ENCODE data around the gene PGRMC2.

The PGRMC2 gene, protein sequence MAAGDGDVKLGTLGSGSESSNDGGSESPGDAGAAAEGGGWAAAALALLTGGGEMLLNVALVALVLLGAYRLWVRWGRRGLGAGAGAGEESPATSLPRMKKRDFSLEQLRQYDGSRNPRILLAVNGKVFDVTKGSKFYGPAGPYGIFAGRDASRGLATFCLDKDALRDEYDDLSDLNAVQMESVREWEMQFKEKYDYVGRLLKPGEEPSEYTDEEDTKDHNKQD

DNA sequence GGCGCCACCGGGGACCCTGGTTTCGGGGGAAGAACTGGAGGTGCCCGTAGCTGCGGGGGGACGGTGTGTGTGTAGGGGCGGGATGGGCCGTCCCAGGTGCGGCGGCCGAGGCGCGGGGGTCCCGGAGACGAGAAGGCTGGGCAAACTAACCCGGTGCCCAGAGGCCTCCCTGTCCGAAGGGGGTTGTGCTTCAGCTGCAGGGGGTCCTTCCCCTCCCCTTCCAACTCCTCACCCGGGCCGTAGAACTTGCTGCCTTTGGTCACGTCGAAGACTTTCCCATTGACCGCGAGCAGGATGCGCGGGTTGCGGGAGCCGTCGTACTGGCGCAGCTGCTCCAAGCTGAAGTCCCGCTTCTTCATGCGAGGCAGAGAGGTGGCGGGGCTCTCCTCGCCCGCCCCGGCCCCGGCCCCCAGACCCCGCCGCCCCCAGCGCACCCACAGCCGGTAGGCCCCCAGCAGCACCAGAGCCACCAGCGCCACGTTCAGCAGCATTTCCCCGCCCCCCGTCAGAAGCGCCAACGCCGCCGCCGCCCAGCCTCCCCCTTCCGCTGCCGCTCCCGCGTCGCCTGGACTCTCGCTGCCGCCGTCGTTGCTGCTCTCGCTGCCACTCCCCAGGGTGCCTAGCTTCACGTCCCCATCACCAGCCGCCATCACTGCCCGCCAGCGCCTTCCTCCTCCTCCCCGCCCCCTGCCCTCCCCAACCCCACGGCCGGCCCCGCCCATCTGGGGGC is at the start of gene PGRMC2:
Gene PGRMC2, minus strand, starts transcription at position 673 of the 730 bp plus-strand sequence. Its CDS starts 23 bp downstream, at position 650.
- no peak for DNase-seq

DNA sequence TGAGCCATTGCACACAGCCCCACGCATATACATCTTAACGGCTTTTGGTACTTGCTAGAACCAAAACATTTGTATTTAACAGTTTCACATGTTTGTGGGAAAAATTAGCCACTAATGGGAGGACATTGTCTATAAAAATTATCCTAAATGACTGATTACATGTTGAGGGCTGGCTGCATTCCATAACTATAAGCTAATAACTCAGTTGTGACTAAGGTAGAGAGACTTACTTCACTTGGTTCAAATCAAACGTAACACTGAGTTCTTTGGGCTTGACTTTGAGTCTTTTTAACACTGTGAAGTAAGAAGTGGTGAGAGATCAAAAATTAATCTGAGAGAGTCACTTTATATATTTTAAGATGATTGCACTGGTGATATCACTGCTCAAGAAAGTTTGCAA is 47.9 kb upstream of the PGRMC2 start:
- DNase-seq = no peak

DNA sequence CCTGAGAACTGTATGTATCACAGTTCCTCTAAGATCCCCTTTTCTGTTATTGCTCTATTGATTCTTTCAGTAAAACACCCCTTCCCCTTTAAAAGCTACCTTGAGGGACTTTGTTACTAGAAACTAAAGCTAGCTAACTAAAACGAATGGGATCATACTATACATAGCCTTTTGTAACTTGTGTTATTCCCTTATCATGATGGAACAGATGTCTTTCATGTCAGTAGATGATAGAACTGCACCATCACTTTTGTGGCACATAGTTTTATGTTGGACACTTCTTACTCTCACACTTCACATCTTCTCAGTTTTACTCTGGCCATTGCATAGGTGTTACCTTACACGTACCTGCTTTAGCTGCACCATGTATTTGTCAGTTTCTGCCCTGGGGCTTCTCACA is 46.6 kb upstream of the PGRMC2 start:
- no peak for DNase-seq

DNA sequence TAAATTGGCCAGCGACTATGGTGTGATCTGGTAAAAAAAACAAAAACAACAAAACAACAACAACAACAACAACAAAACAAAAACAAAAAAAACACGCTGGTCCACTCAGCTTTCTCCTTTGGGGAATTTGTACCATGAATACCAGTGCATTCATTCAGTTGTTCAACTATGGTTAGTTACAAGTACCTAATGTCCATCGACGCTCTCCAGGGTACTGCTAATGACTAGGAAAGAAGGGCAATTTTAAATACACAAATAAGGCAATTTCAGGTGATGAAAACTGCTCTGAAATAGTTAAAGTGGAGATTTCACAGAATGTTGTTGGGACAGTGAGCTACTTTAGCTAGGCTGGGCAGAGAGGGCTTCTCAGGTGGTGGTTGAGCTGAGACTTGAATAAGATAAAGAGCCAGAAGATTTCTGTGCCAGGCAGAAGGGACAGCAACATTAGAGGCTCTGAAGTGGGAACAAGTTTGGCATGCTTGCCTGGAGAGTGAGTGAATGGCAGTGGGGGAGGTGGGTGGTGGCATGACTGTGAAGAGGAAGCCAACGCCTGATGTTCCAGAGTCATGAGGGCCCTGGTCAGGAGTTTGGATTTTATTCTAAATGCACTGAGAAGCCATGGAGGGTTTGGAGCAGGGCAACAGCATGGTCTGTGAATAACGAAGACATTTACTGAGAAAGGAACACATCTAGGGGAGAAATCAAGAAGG is 45.9 kb upstream of the PGRMC2 start:
- no peak for DNase-seq

DNA sequence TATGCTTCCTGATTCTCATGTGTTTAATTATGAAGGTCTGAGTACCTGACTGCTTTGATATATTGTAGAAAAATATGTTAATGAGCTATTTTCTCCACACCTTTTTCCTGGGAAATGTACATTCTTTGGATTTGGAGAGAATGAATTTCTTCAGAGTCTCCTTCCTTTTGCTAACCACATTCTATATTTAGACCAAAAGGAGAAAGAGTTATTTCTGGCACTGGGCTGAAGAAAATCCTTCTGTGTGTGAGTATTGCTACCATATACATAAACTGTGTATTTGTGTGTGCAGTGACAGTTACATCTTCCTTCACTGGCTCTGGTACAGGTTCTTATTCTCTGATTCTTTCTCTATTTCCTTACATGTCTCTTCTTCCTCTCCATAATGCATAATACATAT is 44.5 kb upstream of the PGRMC2 start:
- DNase-seq = no peak

DNA sequence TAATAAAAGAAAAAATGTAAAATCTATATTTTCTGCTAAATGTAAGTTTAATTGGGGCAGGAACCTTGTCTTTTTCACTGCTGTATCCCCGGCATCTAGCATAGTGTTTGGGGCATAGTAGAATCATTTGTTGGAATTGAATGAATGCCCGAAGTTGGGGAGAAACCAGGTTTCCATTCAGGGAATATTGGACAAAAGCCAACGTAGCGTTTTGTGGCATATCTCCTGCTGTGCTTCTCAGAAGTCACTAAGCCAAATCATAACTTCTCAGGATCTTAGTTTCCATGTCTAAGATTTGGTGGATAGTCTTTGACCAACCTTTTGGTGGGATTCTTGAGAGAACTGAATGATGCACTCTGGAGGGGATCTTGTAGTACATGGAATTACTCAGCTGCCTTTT is 42.0 kb upstream of the PGRMC2 start:
- DNase-seq = no peak

DNA sequence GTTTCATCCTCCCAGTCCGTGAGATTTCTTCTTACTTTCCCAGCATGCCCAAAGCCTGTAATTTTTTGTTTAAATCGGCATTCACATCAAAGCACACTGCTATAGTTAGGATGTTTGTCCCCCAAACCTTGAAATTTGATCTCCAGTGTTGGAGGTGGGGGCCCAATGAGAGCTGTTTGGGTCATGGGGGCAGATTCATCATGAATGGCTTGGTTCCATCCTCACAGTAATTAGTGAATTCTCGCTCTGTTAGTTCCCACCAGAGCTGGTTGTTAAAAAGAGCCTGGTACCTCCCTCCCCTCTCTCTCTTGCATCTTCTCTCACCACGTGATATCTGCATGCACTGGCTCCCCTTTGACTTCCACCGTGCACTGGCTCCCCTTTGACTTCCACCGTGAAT is 40.5 kb upstream of the PGRMC2 start:
- DNase-seq = no peak

DNA sequence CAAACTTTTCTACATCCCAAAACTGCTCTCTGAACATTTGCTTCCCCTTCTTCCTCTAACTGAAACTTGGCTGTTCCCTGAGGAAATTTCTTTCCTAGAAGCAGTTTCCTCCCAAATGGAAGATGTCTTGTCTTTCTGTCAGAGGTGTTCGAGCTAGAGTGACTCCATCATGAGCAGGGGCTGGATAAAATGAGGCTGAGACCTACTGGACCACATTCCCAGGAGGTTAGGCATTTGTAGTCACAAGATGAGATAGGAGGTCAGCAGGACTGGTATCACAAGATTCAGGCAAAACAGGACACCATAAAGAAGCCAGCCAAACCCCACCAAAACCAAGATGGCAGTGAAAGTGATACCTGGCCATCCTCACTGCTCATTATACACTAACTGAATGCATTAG is 35.8 kb upstream of the PGRMC2 start:
- no peak for DNase-seq

DNA sequence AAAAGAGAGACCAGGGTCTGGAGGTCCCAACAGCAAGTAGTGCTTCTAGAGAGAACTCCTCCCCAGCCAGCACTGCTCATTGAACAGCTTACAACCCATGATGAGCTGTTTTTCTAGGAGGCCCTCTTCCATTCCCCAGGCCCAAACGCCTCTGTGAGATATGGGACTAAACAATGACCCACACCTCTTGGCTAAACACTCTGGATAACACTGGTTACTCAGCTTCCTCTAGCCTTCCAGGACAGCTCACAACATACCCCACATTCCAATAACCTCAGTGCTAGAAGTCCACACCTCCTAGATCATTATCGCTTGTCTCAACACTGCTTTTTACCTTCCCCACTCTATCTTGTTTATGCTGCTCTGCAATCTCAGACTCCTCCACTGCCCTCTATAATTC is 35.4 kb upstream of the PGRMC2 start:
- DNase-seq = no peak

DNA sequence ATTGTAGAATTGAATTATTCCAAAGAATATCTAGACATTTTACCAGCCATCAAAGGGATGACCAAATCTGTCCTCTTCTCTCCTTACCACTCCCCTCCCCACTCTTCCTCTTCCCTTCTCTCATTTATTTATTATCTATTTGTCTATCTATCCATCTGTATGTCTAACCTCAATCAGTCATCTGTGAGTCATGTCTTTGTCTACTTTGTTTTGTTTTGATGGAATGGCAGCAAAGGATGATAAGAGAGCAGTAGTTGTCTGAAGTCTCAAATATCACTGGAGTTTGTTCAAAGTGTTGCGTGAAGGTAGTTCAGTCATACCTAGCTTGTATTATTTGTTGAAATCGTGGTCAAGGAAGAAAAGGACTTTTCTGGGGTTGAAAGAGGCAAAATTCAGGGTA is 34.7 kb upstream of the PGRMC2 start:
- DNase-seq = no peak

DNA sequence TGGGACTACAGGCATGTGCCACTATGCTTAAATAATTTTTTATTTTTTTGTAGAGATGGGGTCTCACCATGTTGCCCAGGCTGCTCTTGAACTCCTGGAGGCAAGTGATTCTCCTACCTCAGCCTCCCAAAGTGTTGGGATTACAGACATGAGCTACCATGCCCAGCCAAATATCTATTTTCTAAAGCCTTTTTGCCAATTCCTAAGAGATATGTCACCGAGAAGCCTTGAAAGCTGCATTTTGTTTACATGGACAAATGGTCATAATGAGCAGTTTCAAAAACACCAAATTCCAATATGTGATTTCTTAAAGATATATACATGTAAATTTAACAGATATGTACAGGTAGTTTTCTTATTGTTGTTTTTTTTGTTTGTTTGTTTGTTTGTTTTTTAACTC is 33.0 kb upstream of the PGRMC2 start:
- no peak for DNase-seq

DNA sequence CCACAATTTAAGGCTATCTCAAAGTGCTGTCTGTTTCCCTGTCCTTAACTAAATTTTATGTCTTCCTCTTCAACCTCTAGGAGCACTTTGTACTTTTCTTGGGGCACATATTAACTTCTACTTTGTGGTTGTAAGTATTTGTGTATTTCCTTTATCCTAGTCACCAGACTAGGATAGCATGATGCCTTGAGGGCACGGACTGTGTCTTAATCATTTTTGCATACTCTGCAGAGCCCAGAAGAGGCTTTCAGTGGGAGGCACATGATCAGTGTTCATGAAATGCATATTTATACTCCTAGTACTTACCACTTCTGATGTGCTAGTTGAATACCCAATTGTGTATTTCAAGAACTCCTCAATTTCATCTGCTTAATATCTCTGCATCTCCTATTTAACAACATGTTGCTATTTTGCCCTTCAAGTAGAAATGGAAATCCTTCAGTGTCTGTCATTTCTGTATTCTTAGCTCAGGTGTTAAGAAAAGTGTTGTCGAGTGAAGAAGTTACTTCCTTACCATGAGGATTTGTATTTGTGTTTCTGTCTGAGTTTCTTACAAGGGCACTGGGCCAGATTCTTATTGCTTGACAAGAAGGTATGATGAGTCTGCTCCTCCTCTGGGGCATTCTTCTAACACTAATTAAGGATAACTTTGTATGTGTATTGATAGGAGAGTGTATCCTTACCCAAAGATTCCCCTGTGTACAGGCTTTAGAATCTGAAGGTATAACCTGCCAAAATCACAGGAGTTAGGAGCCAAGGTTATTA is 28.3 kb upstream of the PGRMC2 start:
- DNase-seq = no peak

DNA sequence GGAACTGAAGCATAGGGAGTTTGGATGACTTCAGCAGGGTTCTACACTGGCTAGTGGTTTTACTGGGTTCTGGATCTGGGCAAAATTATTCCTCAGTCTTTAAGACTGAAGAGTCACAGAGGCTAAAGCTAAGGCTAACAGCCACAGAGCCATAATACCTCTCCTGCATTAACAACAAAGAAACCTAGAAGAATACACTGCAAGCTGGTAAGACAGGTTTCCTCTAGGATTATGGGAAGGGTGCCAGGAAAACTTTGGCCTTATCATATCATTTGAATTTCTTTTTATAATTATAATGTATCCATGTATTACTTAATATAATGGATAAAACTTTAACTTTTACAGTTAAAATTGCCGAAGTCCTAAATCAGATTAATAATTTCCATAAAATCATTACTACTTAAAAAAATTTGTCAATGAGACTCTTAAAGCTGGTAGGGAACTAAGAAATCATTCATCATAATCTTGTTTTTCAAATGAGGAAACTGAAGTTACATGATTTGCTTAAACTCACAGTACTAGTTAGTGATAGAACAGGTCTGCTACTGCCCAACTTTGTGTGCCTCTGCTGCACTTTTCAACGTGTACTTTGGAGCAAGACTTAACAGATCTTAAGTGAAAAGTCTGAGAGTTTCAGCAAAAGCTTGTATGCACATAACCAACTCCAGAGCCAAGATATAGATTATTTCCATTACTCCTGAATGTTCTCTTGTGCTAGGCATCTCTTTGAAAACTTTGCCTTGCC is 24.2 kb upstream of the PGRMC2 start:
- no peak for DNase-seq

DNA sequence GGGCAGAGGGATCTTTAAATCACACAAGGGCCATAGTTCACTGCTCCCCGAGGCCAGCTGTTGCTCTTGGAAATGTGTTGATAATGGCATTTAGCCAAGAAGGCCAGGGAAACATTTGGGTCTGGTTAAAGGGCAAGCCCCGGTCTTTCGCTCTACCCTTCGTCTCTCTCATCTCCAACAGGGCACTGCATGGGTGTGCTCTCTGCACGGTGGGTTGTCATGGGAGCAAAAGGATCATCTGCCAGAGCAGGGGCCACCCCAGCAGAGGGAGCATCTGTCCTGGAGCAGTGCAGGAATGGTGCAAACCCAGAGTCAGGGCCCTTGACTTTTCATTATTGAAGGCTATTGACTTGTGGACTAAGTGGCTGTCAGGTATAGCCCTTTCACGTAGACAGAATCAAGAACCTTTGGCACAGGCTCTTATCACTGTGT is 22.7 kb upstream of the PGRMC2 start:
- no peak for DNase-seq

DNA sequence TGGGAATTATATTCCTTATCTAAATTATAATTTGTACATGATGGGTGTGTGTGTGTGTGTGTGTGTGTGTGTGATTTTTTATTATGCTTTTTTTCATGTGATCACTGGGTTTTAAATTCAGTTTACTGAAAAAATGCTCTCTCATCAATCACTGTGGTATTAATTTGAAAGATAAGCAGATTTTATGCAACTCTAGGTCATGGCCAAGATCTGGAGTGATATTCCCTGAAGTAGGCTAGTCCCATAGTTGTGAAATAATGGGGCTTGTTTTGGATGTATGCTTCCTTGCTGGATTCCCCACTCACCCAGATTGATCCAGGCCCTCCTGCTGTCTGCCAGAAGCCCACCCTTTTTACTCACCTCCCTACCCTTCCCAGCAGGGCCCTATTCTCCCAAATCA is 22.0 kb upstream of the PGRMC2 start:
- DNase-seq = no peak

DNA sequence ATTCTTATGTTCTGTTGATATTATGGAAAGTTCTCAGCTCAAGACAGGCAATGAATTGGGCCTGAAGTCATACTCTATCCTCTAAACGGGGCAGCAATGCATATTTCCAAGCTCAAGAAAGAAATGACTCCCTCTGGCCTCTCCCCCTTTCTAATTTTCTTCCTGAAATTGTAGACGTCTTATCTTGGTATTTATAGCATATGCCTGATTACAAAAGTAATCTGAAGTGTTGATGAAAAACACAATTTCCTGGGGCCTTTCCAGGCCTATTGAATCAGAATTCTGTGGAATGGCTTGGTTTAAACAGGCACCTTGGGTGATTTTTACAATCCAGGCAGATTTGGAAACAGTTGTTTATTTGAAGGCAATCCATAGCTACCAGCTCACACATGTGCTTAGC is 21.4 kb upstream of the PGRMC2 start:
- DNase-seq = no peak

DNA sequence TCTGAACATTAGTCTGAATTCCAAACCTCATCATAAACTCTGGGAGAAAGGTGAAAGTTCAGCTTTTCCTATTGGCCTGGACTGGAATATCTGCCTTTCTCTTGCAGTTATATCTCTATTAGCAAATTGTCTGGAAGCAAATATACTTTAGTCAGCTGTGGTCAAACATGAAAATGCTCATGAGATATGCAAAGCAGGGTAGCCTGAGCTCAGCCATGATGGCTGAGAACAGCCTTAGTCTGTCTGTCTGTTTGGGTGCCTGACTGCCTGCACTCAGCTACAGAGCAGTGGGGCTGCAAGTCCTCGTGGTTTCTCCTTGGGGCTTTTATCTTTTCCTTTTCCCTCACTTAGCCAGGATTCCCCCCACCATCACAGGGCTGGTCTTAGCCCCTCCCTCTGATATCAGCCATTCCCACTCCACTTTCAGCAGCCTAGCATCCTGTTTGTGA is 19.5 kb upstream of the PGRMC2 start:
- DNase-seq = no peak

DNA sequence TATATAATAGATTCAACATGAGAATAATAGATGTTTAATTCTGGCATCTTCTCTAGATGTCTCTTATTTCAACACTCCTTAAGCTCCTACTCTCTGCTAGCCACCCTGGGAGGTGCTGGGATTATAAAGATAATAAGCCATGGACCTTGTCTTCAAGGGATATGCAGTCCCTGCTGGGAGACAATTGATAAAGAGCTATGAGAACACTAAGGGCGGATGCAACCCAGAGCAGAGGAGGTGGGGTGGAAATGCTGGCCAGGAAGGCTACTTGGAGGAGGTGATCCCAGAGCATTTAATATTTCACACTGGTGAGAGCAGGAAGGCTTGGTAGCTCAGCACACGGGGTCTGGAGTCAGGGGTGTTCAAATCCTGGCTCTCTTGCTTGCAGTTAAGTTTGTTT is 18.3 kb upstream of the PGRMC2 start:
- no peak for DNase-seq

DNA sequence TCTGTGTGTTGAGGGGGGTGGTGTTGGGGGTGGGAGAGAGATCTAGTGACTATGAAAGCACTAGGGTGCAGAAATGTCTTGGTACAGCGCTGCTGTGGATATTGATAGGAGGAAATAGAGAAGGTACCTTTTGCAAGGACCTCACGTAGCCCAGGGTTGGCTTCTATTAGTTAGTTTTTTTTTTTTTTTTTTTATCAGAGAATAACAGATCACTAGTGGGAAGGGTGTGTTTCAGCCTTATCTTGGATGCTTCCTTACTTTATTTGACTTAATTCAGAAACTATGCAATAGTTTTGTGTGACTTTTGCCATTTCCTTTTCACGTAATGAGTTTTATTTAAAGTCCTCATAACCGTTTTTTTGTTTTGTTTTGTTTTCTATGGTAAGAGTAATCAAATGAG is 16.4 kb upstream of the PGRMC2 start:
- DNase-seq = no peak

DNA sequence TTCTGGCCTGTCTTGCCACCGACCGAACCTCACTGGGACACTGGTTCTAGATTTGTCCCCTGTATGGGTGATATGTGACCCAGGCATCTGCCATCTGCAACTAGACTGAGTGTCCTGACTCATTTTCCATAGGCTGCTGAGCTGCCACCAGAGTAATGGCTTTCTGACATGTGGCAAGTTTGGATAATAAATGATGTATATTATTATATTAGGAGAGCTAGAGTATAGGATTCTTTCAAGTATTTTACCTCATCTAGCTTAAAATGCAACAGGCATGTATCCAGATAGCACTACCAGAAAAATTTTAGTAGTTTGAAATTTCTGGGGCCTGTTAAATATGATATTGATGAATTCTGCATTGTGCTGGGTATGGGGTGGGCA is 15.8 kb upstream of the PGRMC2 start:
- no peak for DNase-seq

DNA sequence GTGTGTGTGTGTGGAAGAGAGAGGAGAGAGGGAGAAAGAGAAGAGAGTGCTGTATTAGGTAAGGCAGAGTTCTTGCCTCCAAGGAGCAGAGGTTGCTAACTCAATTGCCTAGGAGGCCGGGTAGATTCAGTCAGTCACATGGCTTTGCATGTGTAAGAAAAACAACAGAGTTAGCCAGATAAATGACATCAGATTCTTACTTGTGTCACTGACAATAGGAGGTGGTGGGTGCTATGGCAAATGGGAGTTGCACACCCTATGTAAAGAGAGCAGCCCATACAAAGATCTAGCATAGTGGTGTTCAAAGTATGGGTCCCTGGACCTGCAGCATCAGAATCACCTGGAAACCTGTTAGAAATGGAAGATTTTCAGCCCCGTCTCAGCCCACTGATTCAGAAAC is 14.4 kb upstream of the PGRMC2 start:
- DNase-seq = no peak

DNA sequence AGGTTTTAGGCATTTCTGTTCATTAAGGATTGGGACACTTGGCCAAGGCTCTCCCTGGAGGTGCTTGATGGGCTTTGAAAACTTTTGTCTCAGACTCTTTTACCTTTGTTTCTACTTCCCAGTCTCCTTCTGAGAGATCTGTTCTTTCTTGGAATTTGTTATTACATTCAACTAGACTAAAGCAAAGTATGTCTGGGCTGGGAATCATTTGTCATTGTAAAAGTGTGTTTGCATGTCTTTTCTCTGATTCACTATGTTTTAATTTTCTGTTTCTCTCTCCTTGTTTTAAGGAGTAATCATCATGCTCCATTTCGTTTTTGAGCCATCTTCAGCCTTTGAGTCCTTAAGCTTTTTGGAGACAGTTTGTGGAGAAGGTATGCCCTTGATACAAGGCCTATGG is 12.2 kb upstream of the PGRMC2 start:
- DNase-seq = no peak

DNA sequence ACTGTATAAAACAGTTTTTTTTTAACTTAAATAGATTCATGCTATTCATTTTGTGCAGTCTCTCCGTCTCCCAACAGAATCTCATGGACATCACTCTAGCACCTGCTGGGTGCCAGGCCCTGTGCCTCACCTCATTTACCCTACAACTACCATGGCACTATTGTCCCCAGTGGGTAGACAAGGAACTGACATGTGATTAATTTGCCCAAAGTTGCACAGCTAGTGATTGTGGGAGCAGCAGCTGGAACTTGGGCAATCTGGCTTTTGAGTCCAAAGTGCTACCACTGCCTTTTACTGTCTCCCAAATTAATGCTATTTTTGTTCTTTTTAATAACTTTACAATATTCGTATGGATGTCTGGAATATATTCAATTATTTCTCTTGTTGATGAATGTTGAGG is 11.2 kb upstream of the PGRMC2 start:
- no peak for DNase-seq

Data from activated CD4-positive, alpha-beta T cell treated with anti-CD3 and anti-CD28 coated beads, Interleukin-10, Interleukin-2, amounts not matched to agents 100 ng/mL and 50 ng/mL, durations not matched to agents 16 hours and 8 hours (primary cell).